ENCODE data around the gene PRTN3.

- TF ChIP-seq CTCF (IDR thresholded peaks at IDR 0.05; ENCODE audit: poor library complexity) (no peak), EZH2 (IDR thresholded peaks at IDR 0.05; ENCODE audit: borderline replicate concordance) (no peak)
Measured at GRCh38 chr19:825897-826644, 14.7 kb upstream of the PRTN3 start.

Measured in hepatocyte (in vitro differentiated cells).